22Rv1 (cell line): ENCODE data around the gene BTNL9.
"Not testable (repeated sequence)": the region's sequence is repeated elsewhere in the genome, so short reads cannot be mapped to it uniquely, and the experiment has no call there.

ENCODE experiments used
- H3K27ac ChIP-seq: fragments of 450-650 bp; 2 replicates; pipeline ENCODE4 v1.5.1; 2017
- ZFX ChIP-seq: fragments of 450-650 bp; IDR thresholded peaks from 2 replicates; pipeline ENCODE4 v1.6.1; 2017; ENCODE audit warnings: antibody characterized with exemption, borderline replicate concordance
- TF ChIP-seq, protein P1 (sequence below): fragments of 450-650 bp; IDR thresholded peaks from 2 replicates; pipeline ENCODE4 v1.5.1; 2017; ENCODE audit warnings: mild to moderate bottlenecking

The BTNL9 gene

DNA sequence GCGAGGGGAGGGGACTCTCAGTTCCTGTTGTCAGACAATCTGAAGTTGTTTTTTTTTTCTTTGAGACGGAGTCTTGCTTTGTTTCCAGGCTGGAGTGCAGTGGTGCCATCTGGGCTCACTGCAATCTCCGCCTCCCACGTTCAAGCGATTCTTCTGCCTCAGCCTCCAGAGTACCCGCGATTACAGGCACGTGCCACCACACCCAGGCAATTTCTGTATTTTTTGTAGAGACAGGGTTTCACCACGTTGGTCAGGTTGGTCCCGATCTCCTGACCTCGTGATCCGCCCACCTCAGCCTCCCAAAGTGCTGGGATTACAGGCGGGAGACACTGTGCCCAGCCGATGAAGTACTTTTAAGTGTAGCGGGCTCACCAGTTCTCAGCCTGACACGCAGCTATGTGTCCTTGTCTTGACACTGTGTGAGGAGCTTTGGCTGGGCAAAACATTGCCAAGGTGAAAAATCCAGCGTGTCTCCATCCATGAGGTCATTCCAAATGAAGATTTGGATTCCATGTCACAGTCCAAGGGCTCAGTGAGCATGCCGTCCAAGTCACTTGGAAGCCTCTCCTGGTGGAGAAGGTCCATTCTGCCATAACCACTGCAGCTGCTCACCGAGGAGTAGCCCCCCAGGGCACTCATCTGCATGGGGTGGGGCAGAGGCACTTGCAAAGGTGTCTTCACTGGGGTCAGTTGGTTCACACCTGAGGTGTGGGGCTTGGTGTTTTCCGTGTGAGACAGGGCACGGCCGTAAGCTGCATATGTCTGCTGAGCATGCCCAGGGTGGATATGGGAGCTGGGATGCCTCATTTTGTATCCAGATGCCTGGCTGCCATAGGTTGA is 58.9 kb downstream of the BTNL9 start:
- TF ChIP-seq, protein P1, sequence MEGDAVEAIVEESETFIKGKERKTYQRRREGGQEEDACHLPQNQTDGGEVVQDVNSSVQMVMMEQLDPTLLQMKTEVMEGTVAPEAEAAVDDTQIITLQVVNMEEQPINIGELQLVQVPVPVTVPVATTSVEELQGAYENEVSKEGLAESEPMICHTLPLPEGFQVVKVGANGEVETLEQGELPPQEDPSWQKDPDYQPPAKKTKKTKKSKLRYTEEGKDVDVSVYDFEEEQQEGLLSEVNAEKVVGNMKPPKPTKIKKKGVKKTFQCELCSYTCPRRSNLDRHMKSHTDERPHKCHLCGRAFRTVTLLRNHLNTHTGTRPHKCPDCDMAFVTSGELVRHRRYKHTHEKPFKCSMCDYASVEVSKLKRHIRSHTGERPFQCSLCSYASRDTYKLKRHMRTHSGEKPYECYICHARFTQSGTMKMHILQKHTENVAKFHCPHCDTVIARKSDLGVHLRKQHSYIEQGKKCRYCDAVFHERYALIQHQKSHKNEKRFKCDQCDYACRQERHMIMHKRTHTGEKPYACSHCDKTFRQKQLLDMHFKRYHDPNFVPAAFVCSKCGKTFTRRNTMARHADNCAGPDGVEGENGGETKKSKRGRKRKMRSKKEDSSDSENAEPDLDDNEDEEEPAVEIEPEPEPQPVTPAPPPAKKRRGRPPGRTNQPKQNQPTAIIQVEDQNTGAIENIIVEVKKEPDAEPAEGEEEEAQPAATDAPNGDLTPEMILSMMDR = no peak
- TF ChIP-seq ZFX = no peak
- H3K27ac ChIP-seq = peak overlapping the region; percentile 52

DNA sequence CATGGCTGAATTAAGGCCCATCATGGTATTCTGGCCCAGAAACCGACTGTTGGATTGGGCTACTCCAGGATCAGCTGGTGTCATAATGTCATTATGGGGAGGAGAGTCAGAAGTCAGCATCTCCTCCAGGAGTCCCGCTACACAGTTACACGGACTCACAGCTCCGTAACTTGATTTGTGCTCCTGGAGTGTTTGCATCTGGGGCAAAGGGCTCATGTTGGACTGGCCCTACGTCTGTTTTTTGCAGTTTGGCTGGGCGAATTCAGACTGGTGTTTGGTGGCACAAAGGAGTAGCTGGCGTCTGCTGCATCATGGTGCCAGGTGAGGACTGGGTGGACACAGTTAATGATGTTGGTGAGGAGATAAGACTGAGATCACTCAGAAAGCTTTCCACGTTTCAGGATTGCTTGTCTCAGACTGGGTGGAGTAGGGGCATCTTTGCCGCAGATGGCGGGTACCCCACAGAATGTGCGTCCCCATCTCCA is 59.6 kb downstream of the BTNL9 start:
- TF ChIP-seq, protein P1 = no peak
- no peak for TF ChIP-seq ZFX
- peak overlapping the region; percentile 52 for H3K27ac ChIP-seq

DNA sequence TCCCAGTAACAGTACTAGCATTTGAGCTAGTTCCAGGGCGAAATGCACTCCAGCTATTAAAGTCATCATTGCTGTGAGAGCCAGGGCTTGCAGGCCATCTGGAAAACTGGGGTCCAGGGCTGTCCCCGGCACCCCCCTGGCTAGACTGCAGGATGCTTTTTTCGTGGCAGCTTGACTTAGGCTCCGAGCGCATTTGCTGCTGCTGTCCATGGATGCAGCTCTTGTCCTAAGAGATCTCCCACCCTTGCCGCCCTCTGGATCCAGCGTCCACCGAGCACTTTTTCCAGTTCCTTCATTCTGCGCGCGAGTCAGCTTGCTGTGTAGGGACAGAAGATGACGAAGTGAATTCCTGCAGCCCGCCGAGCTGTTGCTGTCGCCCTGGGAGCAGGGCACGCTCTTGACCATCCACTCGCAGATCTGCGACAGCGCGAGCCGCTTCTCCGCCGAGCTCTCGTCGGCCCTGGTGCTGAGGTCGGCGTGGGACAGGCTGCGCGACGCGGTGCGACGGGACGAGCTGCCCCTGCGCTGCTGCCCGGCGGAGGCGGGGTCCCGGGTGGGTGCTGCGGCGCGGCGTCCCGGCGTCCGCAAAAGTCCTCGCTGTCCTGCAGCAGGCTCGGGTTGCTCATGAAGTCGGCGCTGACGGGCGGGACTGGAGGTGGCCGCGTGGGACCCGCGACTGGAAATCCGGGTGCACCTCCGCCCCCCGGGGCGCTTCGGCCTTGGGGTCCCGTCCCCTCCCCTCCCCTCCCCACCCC is 60.2 kb downstream of the BTNL9 start:
- TF ChIP-seq, protein P1 = no peak
- TF ChIP-seq ZFX = no peak
- no peak overlapping the region for H3K27ac ChIP-seq

GRCh38 chr5:181101030-181101641 is 61.1 kb downstream of the BTNL9 start:
- not testable (repeated sequence) for H3K27ac ChIP-seq

GRCh38 chr5:181101930-181102674 is 62.0 kb downstream of the BTNL9 start:
- not testable (repeated sequence) for H3K27ac ChIP-seq

GRCh38 chr5:181104259-181104568 is 64.1 kb downstream of the BTNL9 start:
- not testable (repeated sequence) for H3K27ac ChIP-seq

- H3K27ac ChIP-seq = not testable (repeated sequence)
Observed at GRCh38 chr5:181104606-181105390, 64.7 kb downstream of the BTNL9 start.

DNA sequence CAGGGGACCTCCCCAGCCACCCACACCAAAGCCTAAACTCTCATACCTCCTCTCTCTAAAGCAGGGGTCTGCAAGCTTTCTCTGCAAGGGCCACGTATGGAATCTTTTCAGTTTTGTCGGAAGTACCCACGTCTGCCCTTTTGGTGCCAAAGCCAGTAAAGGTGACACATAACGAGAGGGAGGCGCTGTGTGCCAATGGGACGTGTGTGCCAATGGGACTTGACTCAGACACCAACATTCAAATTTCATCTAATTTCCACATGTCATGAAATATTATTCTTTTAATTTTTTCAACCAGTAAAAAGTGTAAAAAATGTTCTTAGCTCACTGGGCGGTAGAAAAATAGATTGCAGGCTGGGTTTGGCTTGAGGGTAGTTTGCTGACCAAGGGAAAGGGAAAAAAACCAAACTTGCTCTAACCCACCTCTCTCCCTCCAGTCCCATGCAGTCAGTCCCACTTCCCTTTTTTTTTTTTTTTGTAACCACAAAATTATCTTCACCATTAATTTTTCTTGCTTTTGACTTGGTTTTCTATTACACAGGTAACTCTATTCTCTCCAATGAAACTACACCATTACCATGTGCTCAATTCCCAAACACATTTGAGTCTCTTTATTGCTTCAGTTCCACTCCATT is 65.4 kb downstream of the BTNL9 start:
- no peak overlapping the region for H3K27ac ChIP-seq
- TF ChIP-seq, protein P1 = no peak
- TF ChIP-seq ZFX = no peak
